Loucy (cell line): ENCODE data around the gene KRTCAP3.

Experiments
- H2AFZ ChIP-seq: fragments of 200-600 bp; sonication (generic); 2 replicates; pipeline ENCODE4 v1.6.0; 2016; ENCODE audit warnings: antibody characterized with exemption, mild to moderate bottlenecking, low read length, moderate library complexity
- H3F3A ChIP-seq: fragments of 200-600 bp; 2 replicates; pipeline ENCODE4 v1.6.0; 2016; ENCODE audit warnings: antibody characterized with exemption, low read depth, mild to moderate bottlenecking
- H3K27me3 ChIP-seq: fragments of 200-600 bp; sonication (generic); 2 replicates; pipeline ENCODE4 v1.6.1; 2014; ENCODE audit warnings: low read length, mild to moderate bottlenecking; ENCODE audit not compliant: insufficient read depth, poor library complexity, severe bottlenecking
- H3K36me3 ChIP-seq: fragments of 200-600 bp; sonication (generic); 2 replicates; pipeline ENCODE4 v1.6.1; 2016; ENCODE audit warnings: low read length; ENCODE audit not compliant: insufficient read depth
- H3K4me1 ChIP-seq: fragments of 200-600 bp; sonication (generic); 2 replicates; pipeline ENCODE4 v1.5.1; 2014; ENCODE audit warnings: low read length, mild to moderate bottlenecking; ENCODE audit not compliant: insufficient read depth, poor library complexity, severe bottlenecking
- H3K4me2 ChIP-seq: fragments of 200-600 bp; sonication (generic); 2 replicates; pipeline ENCODE4 v1.6.0; 2014; ENCODE audit warnings: antibody characterized with exemption, low read length, low read depth, mild to moderate bottlenecking; ENCODE audit not compliant: poor library complexity, severe bottlenecking
- H3K4me3 ChIP-seq: fragments of 200-600 bp; sonication (generic); 2 replicates; pipeline ENCODE4 v1.5.1; 2014; ENCODE audit warnings: low read length, mild to moderate bottlenecking, mixed read lengths; ENCODE audit not compliant: poor library complexity, severe bottlenecking
- H3K79me2 ChIP-seq: fragments of 200-600 bp; sonication (generic); 2 replicates; pipeline ENCODE4 v1.6.1; 2014; ENCODE audit warnings: low read length; ENCODE audit not compliant: insufficient read depth
- H3K9ac ChIP-seq: fragments of 200-600 bp; sonication (generic); 2 replicates; pipeline ENCODE4 v1.6.0; 2014; ENCODE audit warnings: mild to moderate bottlenecking, low read depth, low read length, moderate library complexity; ENCODE audit not compliant: poor library complexity, severe bottlenecking
- H3K9me2 ChIP-seq: fragments of 200-600 bp; sonication (generic); replicated peaks from 2 replicates; pipeline ENCODE4 v1.6.1; 2016; ENCODE audit warnings: low read depth, low read length, mixed read lengths
- H3K9me3 ChIP-seq: fragments of 200-600 bp; sonication (generic); 2 replicates; pipeline ENCODE4 v1.6.1; 2014; ENCODE audit warnings: mild to moderate bottlenecking, antibody characterized with exemption, low read length, low read depth; ENCODE audit not compliant: insufficient read depth
- H4K20me1 ChIP-seq: fragments of 200-600 bp; sonication (generic); 2 replicates; pipeline ENCODE4 v1.6.0; 2014; ENCODE audit warnings: antibody characterized with exemption, low read length, mild to moderate bottlenecking; ENCODE audit not compliant: insufficient read depth, poor library complexity, severe bottlenecking
- EZH2phosphoT487 ChIP-seq: fragments of 200-600 bp; IDR thresholded peaks from 2 replicates; pipeline ENCODE4 v1.6.1; 2018; ENCODE audit warnings: antibody characterized with exemption, mild to moderate bottlenecking, moderate library complexity, borderline replicate concordance
- TF ChIP-seq, protein P1 (sequence below): fragments of 200-600 bp; sonication (generic); conservative IDR thresholded peaks from 2 replicates; pipeline ENCODE4 v1.5.1; 2014; ENCODE audit warnings: mild to moderate bottlenecking, antibody characterized with exemption, low read length

The KRTCAP3 gene

DNA sequence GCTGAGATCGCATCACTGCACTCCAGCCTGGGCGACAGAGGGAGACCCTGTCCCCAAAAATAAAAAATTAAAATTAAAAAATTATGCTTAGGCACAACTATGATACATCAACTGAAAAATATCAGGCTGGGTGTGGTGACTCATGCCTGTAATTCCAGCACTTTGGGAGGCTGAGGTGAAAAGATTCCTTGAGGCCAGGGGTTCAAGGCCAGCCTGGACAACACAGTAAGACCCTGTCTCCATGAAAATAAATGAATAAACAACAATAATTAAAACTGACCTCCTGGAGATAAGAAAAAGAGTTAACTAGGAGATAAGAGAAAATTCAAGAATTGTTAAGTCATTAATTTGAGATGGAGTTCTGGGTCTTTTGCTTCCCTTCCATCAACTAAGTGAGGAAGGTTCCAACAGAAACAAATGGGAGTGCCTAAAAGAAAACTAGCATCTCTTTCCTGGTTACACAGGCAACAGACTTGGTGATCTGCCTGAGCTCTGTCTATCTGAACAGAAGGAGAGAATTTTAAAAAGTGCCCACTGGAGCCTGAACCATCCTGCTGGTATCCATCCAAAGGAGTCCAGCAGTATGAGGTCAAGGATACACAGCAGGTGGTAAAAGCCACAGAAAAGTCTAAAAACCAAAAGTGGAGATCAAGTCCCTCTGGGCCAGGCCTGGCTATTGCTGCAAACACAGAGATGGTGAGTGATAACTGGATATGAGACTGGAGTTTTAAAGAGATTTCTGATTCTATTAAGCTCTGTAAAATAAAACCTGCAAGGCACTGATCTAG lies 41.6 kb upstream of the KRTCAP3 start:
- TF ChIP-seq, protein P1, sequence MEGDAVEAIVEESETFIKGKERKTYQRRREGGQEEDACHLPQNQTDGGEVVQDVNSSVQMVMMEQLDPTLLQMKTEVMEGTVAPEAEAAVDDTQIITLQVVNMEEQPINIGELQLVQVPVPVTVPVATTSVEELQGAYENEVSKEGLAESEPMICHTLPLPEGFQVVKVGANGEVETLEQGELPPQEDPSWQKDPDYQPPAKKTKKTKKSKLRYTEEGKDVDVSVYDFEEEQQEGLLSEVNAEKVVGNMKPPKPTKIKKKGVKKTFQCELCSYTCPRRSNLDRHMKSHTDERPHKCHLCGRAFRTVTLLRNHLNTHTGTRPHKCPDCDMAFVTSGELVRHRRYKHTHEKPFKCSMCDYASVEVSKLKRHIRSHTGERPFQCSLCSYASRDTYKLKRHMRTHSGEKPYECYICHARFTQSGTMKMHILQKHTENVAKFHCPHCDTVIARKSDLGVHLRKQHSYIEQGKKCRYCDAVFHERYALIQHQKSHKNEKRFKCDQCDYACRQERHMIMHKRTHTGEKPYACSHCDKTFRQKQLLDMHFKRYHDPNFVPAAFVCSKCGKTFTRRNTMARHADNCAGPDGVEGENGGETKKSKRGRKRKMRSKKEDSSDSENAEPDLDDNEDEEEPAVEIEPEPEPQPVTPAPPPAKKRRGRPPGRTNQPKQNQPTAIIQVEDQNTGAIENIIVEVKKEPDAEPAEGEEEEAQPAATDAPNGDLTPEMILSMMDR: no peak
- no peak for TF ChIP-seq EZH2phosphoT487
- H3F3A ChIP-seq: no peaks in the 10 kb centered on the region
- no peaks in the 10 kb centered on the region for H3K9me3 ChIP-seq
- no peak overlapping the region for H3K4me3 ChIP-seq
- peaks cover 25% of the 10 kb centered on the region for H3K4me1 ChIP-seq
- peaks cover 98% of the 10 kb centered on the region for H3K79me2 ChIP-seq
- 0 out of 2 replicates have a peak, but pooled peaks cover 6% of the 10 kb centered on the region for H3K36me3 ChIP-seq
- H3K4me2 ChIP-seq: peak overlapping the region; percentile 36
- H4K20me1 ChIP-seq: peaks cover 84% of the 10 kb centered on the region
- no peaks in the 10 kb centered on the region for H3K27me3 ChIP-seq
- no peak overlapping the region for H2AFZ ChIP-seq
- no peak overlapping the region for H3K9ac ChIP-seq
- no peaks in the 10 kb centered on the region for H3K9me2 ChIP-seq

DNA sequence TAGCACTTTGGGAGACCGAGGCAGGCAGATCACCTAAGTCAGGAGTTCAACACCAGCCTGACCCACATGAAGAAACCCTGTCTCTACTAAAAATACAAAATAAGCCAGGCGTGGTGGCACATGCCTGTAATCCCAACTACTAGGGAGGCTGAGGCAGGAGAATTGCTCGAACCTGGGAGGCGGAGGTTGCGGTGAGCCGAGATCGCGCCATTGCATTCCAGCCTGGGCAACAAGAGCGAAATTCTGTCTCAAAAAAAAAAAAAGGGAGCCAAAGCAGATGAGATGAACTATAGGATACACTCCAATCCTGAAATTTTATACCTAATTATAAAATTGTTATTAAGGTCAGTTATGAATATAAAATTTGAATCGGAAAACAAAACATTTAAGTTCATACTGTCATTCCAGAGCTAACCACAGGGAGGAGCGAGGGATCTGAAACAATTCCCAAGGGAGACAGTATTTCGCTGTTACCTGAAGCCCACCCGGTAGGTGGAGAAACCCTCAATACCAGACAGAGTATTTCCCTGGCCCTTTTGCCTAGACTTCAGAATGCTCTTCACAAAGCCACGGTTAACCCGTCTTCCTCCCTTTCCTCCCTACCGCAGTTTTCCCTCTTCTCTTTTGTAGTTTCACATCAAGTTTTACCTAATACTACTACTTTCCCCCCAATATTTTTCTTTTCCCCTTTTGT lies 34.2 kb upstream of the KRTCAP3 start:
- Histone ChIP-seq H3K9me3 (no peaks in the 10 kb centered on the region), H3K36me3 (no peaks in the 10 kb centered on the region), H3K9me2 (no peaks in the 10 kb centered on the region), H3K27me3 (no peaks in the 10 kb centered on the region), H3F3A (no peaks in the 10 kb centered on the region), H4K20me1 (peaks cover 58% of the 10 kb centered on the region), H3K4me1 (peaks cover 45% of the 10 kb centered on the region), H2AFZ (no peak overlapping the region), H3K9ac (peak overlapping the region; percentile 79), H3K4me3 (peak overlapping the region; percentile 99), H3K79me2 (peaks cover 65% of the 10 kb centered on the region), H3K4me2 (peak overlapping the region; percentile 85)
- TF ChIP-seq EZH2phosphoT487: no peak
- TF ChIP-seq, protein P1: peak; percentile 49

DNA sequence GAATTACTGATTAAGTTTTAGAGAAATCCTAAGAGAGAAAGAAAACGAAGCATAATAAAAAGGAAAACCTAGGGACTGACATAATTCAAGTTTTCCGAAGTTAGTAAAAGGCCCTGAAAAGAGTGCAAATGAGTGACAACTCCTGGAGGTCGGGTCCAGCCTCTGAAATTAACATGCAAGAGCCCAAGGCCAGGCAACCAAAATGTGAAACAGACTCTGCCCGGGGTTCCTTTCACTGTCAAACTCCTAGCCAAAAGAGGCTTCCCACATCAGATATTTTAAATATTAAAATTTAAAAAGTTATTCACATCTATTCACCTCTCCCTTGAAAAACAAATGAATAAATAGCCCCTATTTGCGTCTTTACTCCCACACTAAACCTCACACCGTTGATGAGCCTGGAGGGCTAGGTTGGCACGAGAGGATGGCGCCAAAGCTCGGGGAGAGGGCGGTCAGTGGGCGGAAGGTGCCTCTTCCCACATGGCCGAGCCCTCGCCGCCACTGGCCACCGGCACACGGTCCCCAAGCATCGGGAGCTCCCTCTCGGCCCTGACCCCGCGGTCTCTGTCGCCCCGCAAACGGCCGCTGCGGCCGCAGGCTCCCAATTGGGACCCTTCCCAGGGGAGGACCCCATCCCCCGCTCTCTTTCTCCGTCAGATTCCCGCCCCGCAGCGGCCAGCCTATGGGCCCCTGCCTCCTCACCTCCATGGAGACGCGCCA lies 33.4 kb upstream of the KRTCAP3 start:
- Histone ChIP-seq H3K79me2 (peaks cover 56% of the 10 kb centered on the region), H3K36me3 (no peaks in the 10 kb centered on the region), H3K9me3 (no peaks in the 10 kb centered on the region), H3F3A (no peaks in the 10 kb centered on the region), H3K9ac (peak overlapping the region; percentile 79), H3K4me3 (peak overlapping the region; percentile 99), H3K4me1 (peaks cover 41% of the 10 kb centered on the region), H3K9me2 (no peaks in the 10 kb centered on the region), H4K20me1 (peaks cover 51% of the 10 kb centered on the region), H2AFZ (peak overlapping the region; percentile 80), H3K27me3 (no peaks in the 10 kb centered on the region), H3K4me2 (peak overlapping the region; percentile 85)
- TF ChIP-seq, protein P1: no peak
